HUES6 (cell line): ENCODE data around the gene TCF3.
A peak's percentile ranks its signal among the peaks of the same experiment; 100 is the strongest.
"Not testable (repeated sequence)": the region's sequence is repeated elsewhere in the genome, so short reads cannot be mapped to it uniquely, and the experiment has no call there.

Experiments used
- H3K27ac ChIP-seq: 2 replicates; pipeline ENCODE4 v1.7.0; 2013; ENCODE audit warnings: low read depth, mild to moderate bottlenecking, low read length, inconsistent platforms
- H3K27me3 ChIP-seq: 2 replicates; pipeline ENCODE4 v1.6.1; 2013; ENCODE audit warnings: low read length; ENCODE audit not compliant: control insufficient read depth, insufficient read depth
- H3K36me3 ChIP-seq: 2 replicates; pipeline ENCODE4 v1.6.1; 2013; ENCODE audit warnings: low read length; ENCODE audit not compliant: control insufficient read depth, insufficient read depth
- H3K4me1 ChIP-seq: 2 replicates; pipeline ENCODE4 v1.6.1; 2013; ENCODE audit warnings: low read length; ENCODE audit not compliant: control insufficient read depth, insufficient read depth
- H3K4me3 ChIP-seq: 2 replicates; pipeline ENCODE4 v1.5.1; 2013; ENCODE audit warnings: low read depth, low read length
- H3K9ac ChIP-seq: one replicate; pipeline ENCODE4 v1.6.1; 2013; ENCODE audit warnings: mild to moderate bottlenecking, low read length
- H3K9me3 ChIP-seq: 2 replicates; pipeline ENCODE4 v1.6.1; 2013; ENCODE audit warnings: low read depth, low read length; ENCODE audit not compliant: control insufficient read depth, insufficient read depth

Gene TCF3

GRCh38 chr19:1652471-1653299, at the start of gene TCF3:
TSS of gene TCF3 (minus strand) at chr19:1652615. CDS start at chr19:1650248, 2,367 bp downstream.
- H3K36me3 ChIP-seq = peaks cover 24% of the 10 kb centered on the region
- H3K4me1 ChIP-seq = peaks cover 7% of the 10 kb centered on the region

GRCh38 chr19:1700733-1701663, 48.6 kb upstream of the TCF3 start:
- H3K36me3 ChIP-seq = no peaks in the 10 kb centered on the region
- no peak overlapping the region for H3K27ac ChIP-seq
- no peak overlapping the region for H3K4me3 ChIP-seq
- no peak overlapping the region for H3K9ac ChIP-seq
- H3K4me1 ChIP-seq = no peaks in the 10 kb centered on the region
- peaks cover 37% of the 10 kb centered on the region for H3K27me3 ChIP-seq
- peaks cover 4% of the 10 kb centered on the region; the same call in 1 of the 2 replicates for H3K9me3 ChIP-seq

More at GRCh38 chr19:1652471-1653299, at the start of gene TCF3:
- H3K27me3 ChIP-seq = no peaks in the 10 kb centered on the region
- H3K4me3 ChIP-seq = peak within 1 kb of the TSS; percentile 90
- H3K9me3 ChIP-seq = no peaks in the 10 kb centered on the region
- peak within 1 kb of the TSS; percentile 99 for H3K9ac ChIP-seq
- H3K27ac ChIP-seq = peak within 1 kb of the TSS; percentile 100

GRCh38 chr19:1699998-1700732, 47.8 kb upstream of the TCF3 start:
- peaks cover 33% of the 10 kb centered on the region for H3K27me3 ChIP-seq
- H3K36me3 ChIP-seq = no peaks in the 10 kb centered on the region
- H3K9me3 ChIP-seq = peaks cover 12% of the 10 kb centered on the region

GRCh38 chr19:1699386-1699785, 47.0 kb upstream of the TCF3 start:
- no peak overlapping the region for H3K27ac ChIP-seq
- H3K9ac ChIP-seq = no peak overlapping the region
- H3K36me3 ChIP-seq = no peaks in the 10 kb centered on the region
- no peak overlapping the region for H3K4me3 ChIP-seq
- H3K4me1 ChIP-seq = no peaks in the 10 kb centered on the region
- peaks cover 30% of the 10 kb centered on the region for H3K27me3 ChIP-seq
- peaks cover 17% of the 10 kb centered on the region for H3K9me3 ChIP-seq

More at GRCh38 chr19:1699998-1700732, 47.8 kb upstream of the TCF3 start:
- Histone ChIP-seq H3K4me3 (no peak overlapping the region), H3K27ac (no peak overlapping the region), H3K9ac (no peak overlapping the region), H3K4me1 (no peaks in the 10 kb centered on the region)

- no peak overlapping the region for H3K9ac ChIP-seq
- peaks cover 32% of the 10 kb centered on the region for H3K27me3 ChIP-seq
These were observed 46.2 kb upstream of the TCF3 start for GRCh38 chr19:1698636-1699035.

GRCh38 chr19:1695481-1695880, 43.1 kb upstream of the TCF3 start:
- not testable (repeated sequence) for H3K4me1 ChIP-seq, H3K9ac ChIP-seq, H3K27ac ChIP-seq, H3K4me3 ChIP-seq, H3K36me3 ChIP-seq
- Histone ChIP-seq H3K27me3 (peaks cover 45% of the 10 kb centered on the region), H3K9me3 (peaks cover 16% of the 10 kb centered on the region)

More at GRCh38 chr19:1698636-1699035, 46.2 kb upstream of the TCF3 start:
- H3K9me3 ChIP-seq = peaks cover 16% of the 10 kb centered on the region
- H3K27ac ChIP-seq = no peak overlapping the region
- H3K4me1 ChIP-seq = no peaks in the 10 kb centered on the region
- H3K4me3 ChIP-seq = no peak overlapping the region
- no peaks in the 10 kb centered on the region for H3K36me3 ChIP-seq

- no peak overlapping the region for H3K9ac ChIP-seq
- H3K36me3 ChIP-seq = no peaks in the 10 kb centered on the region
- H3K27me3 ChIP-seq = peaks cover 56% of the 10 kb centered on the region
- H3K9me3 ChIP-seq = peaks cover 16% of the 10 kb centered on the region
- no peaks in the 10 kb centered on the region; the same call in 1 of the 2 replicates for H3K4me1 ChIP-seq
- H3K27ac ChIP-seq = no peak overlapping the region
- no peak overlapping the region for H3K4me3 ChIP-seq
These were observed 39.3 kb upstream of the TCF3 start for GRCh38 chr19:1691589-1692290.

- no peaks in the 10 kb centered on the region for H3K36me3 ChIP-seq
- H3K9ac ChIP-seq = no peak overlapping the region
- peak overlapping the region; percentile 56 for H3K4me3 ChIP-seq
- H3K9me3 ChIP-seq = peaks cover 13% of the 10 kb centered on the region
- H3K4me1 ChIP-seq = no peaks in the 10 kb centered on the region; the same call in 1 of the 2 replicates
- no peak overlapping the region for H3K27ac ChIP-seq
- H3K27me3 ChIP-seq = peaks cover 59% of the 10 kb centered on the region
These were observed 38.4 kb upstream of the TCF3 start for GRCh38 chr19:1690699-1691307.

- not testable (repeated sequence) for H3K9ac ChIP-seq, H3K9me3 ChIP-seq, H3K36me3 ChIP-seq, H3K4me3 ChIP-seq, H3K27ac ChIP-seq, H3K4me1 ChIP-seq
- H3K27me3 ChIP-seq = peaks cover 55% of the 10 kb centered on the region
These were observed 33.4 kb upstream of the TCF3 start for GRCh38 chr19:1685785-1686184.

GRCh38 chr19:1685046-1685445, 32.6 kb upstream of the TCF3 start:
- H3K36me3 ChIP-seq = no peaks in the 10 kb centered on the region
- no peak overlapping the region for H3K4me3 ChIP-seq
- H3K9me3 ChIP-seq = no peaks in the 10 kb centered on the region
- H3K27me3 ChIP-seq = peaks cover 50% of the 10 kb centered on the region
- H3K4me1 ChIP-seq = no peaks in the 10 kb centered on the region
- no peak overlapping the region for H3K9ac ChIP-seq
- no peak overlapping the region for H3K27ac ChIP-seq
